Measurements from ENCODE around the gene TPGS1.

Gene TPGS1

GRCh38 chr19:540867-541637 lies 33.8 kb downstream of the TPGS1 start:
- no peak for DNase-seq (ENCODE audit: low spot score)

DNA sequence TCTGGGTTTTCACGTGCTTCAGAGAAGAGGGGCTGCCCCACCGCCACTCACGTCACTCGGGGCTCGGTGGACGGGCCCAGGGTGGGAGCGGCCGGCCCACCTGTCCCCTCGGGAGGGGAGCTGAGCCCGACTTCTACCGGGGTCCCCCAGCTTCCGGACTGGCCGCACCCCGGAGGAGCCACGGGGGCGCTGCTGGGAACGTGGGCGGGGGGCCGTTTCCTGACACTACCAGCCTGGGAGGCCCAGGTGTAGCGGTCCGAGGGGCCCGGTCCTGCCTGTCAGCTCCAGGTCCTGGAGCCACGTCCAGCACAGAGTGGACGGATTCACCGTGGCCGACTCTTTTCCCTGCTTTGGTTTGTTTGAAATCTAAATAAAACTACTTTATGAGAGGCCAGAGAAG lies 34.4 kb downstream of the TPGS1 start:
- DNase-seq (ENCODE audit: low spot score): no peak

DNA sequence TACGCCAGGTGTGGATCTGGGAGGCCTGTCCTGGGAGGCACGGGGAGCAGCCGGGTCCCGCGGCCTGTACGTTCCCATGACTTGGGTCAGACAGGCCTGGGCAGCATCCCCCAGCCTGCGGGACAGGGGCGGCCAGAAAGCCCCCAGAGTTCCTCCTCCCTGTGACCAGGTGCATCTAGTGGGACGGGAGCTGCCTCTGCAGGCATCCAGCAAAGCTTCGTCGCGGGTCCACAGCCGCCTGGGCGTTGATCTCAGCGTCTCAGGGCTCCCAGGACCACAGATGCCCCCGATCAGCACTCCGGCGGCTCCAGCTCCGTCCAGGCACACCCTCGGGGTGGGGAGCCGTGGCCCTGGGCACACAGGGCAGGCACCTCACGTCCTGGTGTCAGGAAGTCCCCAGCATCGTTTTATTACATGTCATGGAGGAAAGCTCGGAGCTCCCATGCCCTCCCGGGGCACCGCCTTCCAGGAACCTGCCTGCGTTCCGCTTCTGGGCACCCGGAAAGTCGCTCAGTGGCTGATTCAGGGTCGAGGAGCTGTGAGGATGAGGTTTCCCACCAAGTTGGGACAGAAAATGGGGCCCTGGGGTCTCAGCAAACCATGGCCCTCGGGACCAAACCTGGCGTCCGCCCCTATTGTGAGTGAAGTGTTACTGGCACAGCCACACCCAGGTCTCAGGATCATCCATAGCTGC lies 35.0 kb downstream of the TPGS1 start:
- no peak for DNase-seq (ENCODE audit: low spot score)

DNA sequence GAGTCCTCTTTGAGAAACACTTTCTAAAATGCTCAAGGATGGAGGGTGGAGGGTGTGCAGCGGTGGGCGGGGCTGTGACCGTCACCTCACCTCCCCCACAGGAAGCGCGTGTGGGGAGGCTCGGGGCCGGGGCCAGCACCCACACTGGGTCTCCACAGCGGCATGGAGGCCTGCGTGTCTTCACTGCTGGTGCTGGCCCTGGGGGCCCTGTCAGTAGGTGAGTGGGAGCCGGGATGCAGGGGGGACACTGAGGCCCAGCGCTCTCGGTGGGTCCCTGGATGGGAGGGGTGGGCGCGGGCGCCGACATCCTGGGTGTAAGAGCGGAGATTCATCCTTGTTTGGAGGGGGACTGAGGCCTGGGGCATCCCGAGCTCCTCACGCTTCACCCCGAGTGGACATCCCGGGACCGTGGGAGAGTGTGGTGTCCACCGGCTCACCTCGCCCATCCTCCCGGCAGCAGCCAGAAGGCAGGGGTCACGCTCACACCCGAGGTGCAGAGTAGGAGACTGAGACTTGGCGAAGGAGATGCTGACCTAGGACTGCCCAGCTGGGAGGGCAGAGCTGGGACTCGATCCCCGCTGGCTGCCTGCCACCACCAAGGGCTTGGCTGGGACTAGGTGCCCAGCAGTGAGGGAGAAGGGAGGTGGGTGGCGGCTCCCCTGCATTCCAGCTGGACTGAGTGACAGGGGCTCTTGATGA lies 36.8 kb downstream of the TPGS1 start, which contains the start of gene GZMM:
TSS of gene GZMM (plus strand) at position 144 of the 699 bp plus-strand sequence. CDS start at position 163, 19 bp downstream.
- DNase-seq (ENCODE audit: low spot score): no peak

- DNase-seq (ENCODE audit: low spot score): no peak
Observed at GRCh38 chr19:547117-547516, 39.8 kb downstream of the TPGS1 start.

GRCh38 chr19:547836-548720 lies 40.8 kb downstream of the TPGS1 start:
- no peak for DNase-seq (ENCODE audit: low spot score)

- DNase-seq (ENCODE audit: low spot score): no peak
Observed at GRCh38 chr19:548886-549830, 41.9 kb downstream of the TPGS1 start.

GRCh38 chr19:554817-555216 lies 47.5 kb downstream of the TPGS1 start:
- no peak for DNase-seq (ENCODE audit: low spot score)

DNA sequence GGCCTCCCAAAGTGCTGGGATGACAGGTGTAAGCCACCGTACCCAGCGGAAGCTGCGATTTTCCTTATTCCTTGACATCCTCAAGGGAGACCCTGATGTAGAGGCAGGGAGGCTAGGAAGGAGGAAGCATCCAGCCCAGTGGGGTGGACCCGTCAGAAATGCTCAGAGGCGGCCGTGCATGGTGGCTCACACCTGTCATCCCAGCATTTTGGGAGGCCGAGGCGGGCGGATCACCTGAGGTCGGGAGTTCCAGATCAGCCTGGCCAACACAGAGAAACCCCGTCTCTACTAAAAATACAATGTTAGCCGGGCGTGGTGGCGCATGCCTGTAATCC lies 48.1 kb downstream of the TPGS1 start:
- no peak for DNase-seq (ENCODE audit: low spot score)

DNA sequence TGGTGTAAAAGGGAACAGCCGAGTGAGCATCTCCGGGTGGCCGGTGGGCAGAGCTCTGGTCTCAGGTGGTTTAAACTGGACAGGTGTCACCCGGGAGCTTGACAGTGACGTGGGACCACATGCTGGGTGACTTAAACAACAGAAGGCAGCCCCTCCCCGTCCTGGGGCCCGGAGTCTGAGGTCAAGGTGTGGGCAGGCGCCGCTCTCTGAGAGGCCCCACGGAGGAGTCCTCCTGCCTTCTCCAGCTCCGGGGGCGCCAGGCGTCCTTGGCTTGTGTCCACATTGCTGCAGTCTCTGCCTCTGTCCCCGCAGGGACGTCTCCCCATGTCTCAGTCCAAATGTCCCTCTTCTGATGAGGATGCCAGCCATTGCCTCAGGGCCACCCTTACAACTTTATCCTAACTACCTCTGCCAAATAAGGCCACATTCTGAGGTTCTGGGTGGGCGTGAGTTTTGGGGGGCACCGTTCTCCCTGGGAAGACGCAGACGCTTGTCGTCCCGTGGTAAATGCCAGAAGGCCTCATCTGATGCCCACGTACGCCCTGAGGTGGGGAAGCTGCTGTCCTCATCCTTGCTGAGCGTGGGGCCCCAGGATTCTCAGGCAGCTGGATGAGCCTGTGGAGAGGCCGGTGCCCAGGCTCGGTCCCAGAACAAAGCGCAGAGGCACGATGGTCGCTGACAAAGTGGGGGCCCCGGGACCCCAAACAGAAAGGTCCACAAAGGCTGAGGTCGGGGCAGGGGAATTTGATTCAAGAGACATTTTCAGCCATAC lies 49.5 kb downstream of the TPGS1 start:
- no peak for DNase-seq (ENCODE audit: low spot score)

GRCh38 chr19:558770-559439 lies 51.6 kb downstream of the TPGS1 start:
- DNase-seq (ENCODE audit: low spot score): no peak

- DNase-seq (ENCODE audit: low spot score): no peak
Observed at GRCh38 chr19:560121-560520, 52.8 kb downstream of the TPGS1 start.

DNA sequence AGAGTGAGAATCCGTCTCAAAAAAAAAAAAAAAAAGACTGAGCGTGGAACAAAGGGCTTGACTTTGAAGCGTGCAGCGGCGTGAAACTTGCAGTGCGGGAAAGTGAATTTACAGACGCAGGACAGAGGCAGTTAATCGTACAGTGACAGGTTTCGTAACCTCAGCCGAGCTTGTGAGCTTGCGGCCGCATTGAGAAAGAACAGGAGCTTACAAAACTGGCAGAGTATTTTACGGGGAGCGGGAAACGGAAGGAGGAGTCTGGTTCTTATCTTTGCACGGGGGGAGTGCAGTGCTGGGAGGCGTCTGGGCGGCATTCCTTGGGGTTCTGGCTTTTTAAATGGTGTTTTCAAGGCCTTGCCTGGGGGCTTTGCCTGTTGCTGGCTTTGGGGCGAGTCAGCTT lies 59.1 kb downstream of the TPGS1 start:
- no peak for DNase-seq (ENCODE audit: low spot score)

GRCh38 chr19:566844-567243 lies 59.5 kb downstream of the TPGS1 start:
- DNase-seq (ENCODE audit: low spot score): no peak

DNA sequence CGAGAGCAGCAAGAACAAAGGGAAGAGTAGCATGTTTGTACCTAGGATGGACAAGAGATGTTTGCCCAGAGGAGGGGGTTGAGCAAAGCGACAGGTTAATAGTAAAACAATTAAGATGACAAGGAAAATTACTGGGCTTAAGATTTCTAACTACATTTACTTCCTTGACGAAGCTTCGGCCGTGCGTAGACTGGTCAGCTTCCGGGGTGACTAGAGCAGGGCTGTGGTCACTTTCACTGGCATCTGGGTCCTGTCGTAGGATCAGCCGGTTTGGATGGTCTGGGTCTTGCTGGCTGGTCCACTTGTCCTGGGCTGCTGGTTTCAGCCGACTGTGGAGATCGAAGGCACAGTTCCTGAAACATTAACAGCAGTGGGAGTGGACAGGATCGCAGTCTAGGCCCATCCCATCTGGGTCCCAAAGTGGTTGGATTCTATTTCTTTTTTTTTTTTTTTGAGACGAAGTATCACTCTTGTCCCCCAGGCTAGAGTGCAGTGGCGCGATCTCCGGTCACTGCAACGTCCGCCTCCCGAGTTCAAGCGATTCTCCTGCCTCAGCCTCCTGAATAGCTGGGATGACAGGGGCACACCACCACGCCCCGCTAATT lies 60.1 kb downstream of the TPGS1 start:
- DNase-seq (ENCODE audit: low spot score): no peak
